ENCODE results near the gene DCDC2B. TPM values are rescaled to one million over a fixed set of nuclear protein-coding genes. Genes with fewer than 3 reads are reported as not detected.

Gene DCDC2B
- total and polyA plus RNA-seq, 10 of the 15 experiments (the other 5 are each of a cell fraction or from before 2014, with no cell fraction given), result 0.12 to 0.21 (median 0.15) TPM; not detected in 7

DNA sequence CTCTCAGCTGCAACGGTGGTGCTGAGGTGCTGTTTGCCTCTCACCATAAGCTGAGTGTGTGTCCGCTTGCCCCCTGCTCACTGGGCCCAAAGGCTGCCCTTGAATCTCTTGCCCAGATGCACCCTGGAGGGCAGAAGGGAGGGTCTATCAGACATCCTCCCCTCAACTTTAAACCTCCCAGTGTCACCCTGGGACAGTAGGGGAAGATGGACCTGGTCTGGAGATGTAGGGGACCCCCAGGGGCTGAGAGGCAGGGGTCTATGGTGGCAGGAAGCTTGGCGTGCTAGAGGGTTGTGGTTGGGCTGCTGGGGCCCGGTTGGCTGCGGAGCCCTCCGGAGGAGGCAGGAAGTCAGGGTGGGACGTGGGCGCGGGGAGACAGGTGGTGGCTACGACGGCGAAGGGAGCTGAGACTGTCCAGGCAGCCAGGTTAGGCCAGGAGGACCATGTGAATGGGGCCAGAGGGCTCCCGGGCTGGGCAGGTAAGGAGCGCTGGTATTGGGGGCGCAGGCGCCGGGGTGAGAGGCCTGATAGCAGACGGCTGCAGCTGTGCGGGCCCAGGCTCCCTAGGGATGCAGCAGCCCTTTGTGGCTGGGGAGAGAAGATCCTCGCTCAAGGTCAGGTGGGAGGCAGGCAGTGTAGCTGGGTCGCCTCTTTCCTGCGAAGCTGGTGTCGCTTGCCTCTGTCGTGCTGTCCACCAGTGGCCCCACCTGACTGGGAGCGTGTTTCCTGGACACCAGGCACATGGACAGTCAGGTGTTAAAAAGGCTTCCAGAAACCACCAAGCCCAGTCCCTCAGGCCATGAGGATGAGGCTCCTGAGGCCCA, 42.2 kb downstream of the DCDC2B start, which contains the start of gene LCK (continued):
- TF ChIP-seq, protein P1, sequence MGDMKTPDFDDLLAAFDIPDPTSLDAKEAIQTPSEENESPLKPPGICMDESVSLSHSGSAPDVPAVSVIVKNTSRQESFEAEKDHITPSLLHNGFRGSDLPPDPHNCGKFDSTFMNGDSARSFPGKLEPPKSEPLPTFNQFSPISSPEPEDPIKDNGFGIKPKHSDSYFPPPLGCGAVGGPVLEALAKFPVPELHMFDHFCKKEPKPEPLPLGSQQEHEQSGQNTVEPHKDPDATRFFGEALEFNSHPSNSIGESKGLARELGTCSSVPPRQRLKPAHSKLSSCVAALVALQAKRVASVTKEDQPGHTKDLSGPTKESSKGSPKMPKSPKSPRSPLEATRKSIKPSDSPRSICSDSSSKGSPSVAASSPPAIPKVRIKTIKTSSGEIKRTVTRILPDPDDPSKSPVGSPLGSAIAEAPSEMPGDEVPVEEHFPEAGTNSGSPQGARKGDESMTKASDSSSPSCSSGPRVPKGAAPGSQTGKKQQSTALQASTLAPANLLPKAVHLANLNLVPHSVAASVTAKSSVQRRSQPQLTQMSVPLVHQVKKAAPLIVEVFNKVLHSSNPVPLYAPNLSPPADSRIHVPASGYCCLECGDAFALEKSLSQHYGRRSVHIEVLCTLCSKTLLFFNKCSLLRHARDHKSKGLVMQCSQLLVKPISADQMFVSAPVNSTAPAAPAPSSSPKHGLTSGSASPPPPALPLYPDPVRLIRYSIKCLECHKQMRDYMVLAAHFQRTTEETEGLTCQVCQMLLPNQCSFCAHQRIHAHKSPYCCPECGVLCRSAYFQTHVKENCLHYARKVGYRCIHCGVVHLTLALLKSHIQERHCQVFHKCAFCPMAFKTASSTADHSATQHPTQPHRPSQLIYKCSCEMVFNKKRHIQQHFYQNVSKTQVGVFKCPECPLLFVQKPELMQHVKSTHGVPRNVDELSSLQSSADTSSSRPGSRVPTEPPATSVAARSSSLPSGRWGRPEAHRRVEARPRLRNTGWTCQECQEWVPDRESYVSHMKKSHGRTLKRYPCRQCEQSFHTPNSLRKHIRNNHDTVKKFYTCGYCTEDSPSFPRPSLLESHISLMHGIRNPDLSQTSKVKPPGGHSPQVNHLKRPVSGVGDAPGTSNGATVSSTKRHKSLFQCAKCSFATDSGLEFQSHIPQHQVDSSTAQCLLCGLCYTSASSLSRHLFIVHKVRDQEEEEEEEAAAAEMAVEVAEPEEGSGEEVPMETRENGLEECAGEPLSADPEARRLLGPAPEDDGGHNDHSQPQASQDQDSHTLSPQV (IDR thresholded peaks at IDR 0.05), result peak; percentile 5; the same call in 1 of the 2 replicates
- TF ChIP-seq KAT2A (conservative IDR thresholded peaks at IDR 0.05; ENCODE audit: control insufficient read depth, low read depth, low read length), result no peak
- TF ChIP-seq SUZ12 (IDR thresholded peaks at IDR 0.05; ENCODE audit: unreplicated experiment), result no peak
- no peak for TF ChIP-seq RUNX3 (IDR thresholded peaks at IDR 0.05; ENCODE audit: low read length)
- peak; percentile 33; the same call in 1 of the 2 replicates for TF ChIP-seq ZBED1 (IDR thresholded peaks at IDR 0.05; ENCODE audit: borderline replicate concordance)
- TF ChIP-seq, protein P2, sequence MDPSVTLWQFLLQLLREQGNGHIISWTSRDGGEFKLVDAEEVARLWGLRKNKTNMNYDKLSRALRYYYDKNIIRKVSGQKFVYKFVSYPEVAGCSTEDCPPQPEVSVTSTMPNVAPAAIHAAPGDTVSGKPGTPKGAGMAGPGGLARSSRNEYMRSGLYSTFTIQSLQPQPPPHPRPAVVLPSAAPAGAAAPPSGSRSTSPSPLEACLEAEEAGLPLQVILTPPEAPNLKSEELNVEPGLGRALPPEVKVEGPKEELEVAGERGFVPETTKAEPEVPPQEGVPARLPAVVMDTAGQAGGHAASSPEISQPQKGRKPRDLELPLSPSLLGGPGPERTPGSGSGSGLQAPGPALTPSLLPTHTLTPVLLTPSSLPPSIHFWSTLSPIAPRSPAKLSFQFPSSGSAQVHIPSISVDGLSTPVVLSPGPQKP (IDR thresholded peaks at IDR 0.05; ENCODE audit: low read depth, low read length), result no peak
- TF ChIP-seq BRCA1 (IDR thresholded peaks at IDR 0.05; ENCODE audit: low read depth, low read length), result no peak
- TF ChIP-seq SRF (IDR thresholded peaks at IDR 0.05; ENCODE audit: low read depth in 2 of 2, low read length in 2 of 2), result no peak
- TF ChIP-seq, protein P3, sequence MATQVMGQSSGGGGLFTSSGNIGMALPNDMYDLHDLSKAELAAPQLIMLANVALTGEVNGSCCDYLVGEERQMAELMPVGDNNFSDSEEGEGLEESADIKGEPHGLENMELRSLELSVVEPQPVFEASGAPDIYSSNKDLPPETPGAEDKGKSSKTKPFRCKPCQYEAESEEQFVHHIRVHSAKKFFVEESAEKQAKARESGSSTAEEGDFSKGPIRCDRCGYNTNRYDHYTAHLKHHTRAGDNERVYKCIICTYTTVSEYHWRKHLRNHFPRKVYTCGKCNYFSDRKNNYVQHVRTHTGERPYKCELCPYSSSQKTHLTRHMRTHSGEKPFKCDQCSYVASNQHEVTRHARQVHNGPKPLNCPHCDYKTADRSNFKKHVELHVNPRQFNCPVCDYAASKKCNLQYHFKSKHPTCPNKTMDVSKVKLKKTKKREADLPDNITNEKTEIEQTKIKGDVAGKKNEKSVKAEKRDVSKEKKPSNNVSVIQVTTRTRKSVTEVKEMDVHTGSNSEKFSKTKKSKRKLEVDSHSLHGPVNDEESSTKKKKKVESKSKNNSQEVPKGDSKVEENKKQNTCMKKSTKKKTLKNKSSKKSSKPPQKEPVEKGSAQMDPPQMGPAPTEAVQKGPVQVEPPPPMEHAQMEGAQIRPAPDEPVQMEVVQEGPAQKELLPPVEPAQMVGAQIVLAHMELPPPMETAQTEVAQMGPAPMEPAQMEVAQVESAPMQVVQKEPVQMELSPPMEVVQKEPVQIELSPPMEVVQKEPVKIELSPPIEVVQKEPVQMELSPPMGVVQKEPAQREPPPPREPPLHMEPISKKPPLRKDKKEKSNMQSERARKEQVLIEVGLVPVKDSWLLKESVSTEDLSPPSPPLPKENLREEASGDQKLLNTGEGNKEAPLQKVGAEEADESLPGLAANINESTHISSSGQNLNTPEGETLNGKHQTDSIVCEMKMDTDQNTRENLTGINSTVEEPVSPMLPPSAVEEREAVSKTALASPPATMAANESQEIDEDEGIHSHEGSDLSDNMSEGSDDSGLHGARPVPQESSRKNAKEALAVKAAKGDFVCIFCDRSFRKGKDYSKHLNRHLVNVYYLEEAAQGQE (IDR thresholded peaks at IDR 0.05; ENCODE audit: low read depth, low read length), result no peak
- TF ChIP-seq, protein P4, sequence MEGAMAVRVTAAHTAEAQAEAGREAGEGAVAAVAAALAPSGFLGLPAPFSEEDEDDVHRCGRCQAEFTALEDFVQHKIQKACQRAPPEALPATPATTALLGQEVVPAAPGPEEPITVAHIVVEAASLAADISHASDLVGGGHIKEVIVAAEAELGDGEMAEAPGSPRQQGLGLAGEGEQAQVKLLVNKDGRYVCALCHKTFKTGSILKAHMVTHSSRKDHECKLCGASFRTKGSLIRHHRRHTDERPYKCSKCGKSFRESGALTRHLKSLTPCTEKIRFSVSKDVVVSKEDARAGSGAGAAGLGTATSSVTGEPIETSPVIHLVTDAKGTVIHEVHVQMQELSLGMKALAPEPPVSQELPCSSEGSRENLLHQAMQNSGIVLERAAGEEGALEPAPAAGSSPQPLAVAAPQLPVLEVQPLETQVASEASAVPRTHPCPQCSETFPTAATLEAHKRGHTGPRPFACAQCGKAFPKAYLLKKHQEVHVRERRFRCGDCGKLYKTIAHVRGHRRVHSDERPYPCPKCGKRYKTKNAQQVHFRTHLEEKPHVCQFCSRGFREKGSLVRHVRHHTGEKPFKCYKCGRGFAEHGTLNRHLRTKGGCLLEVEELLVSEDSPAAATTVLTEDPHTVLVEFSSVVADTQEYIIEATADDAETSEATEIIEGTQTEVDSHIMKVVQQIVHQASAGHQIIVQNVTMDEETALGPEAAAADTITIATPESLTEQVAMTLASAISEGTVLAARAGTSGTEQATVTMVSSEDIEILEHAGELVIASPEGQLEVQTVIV (IDR thresholded peaks at IDR 0.05; ENCODE audit: borderline replicate concordance, partially characterized antibody), result no peak
- no peak for TF ChIP-seq MEF2A (IDR thresholded peaks at IDR 0.05; ENCODE audit: insufficient read depth, low read depth, low read length)
- TF ChIP-seq ESRRA (IDR thresholded peaks at IDR 0.05; ENCODE audit: low read length), result no peak
- peak; percentile 86 for TF ChIP-seq POLR2AphosphoS5 (IDR thresholded peaks at IDR 0.05; ENCODE audit: low read length)
- no peak for TF ChIP-seq SREBF1 (IDR thresholded peaks at IDR 0.05; ENCODE audit: low read length)
- TF ChIP-seq ZNF207 (IDR thresholded peaks at IDR 0.05; ENCODE audit: borderline replicate concordance), result no peak
- no peak for TF ChIP-seq RBBP5 (conservative IDR thresholded peaks at IDR 0.05)

Measured in GM12878 (cell line).